ENCODE data around the gene RDM1.

- no peak for TF ChIP-seq CTCF (IDR thresholded peaks at IDR 0.05; ENCODE audit: insufficient read depth, low read length, poor library complexity, severe bottlenecking)
- no peak for TF ChIP-seq EZH2phosphoT487 (conservative IDR thresholded peaks at IDR 0.05; ENCODE audit: low read length)
Observed at GRCh38 chr17:35879773-35880654, 50.6 kb downstream of the RDM1 start, which contains the start of gene CCL5.

All from SU-DHL-6 (cell line).